H1 (cell line): Measurements from ENCODE around the gene CYP1B1. TPM values are rescaled to one million over a fixed set of nuclear protein-coding genes. Genes with fewer than 3 reads are reported as not detected.

Source experiments
- ATF2 ChIP-seq: IDR thresholded peaks from 2 replicates; pipeline ENCODE4 v1.6.1; 2012; ENCODE audit warnings: low read length, inconsistent platforms
- EZH2 ChIP-seq: fragments of 200-600 bp; sonication (generic); IDR thresholded peaks from 2 replicates; pipeline ENCODE4 v1.7.1; 2012; ENCODE audit warnings: low read depth, mild to moderate bottlenecking, moderate library complexity, low read length, inconsistent platforms; ENCODE audit not compliant: severe bottlenecking
- HDAC6 ChIP-seq: IDR thresholded peaks from one replicate; pipeline ENCODE4 v1.7.1; 2012; ENCODE audit warnings: low read depth, mild to moderate bottlenecking, inconsistent platforms, low read length, moderate library complexity
- polyA plus RNA-seq, 7 experiments: library from polyadenylated mRNA; depleted of rRNA in 3 of 7; stranded (reverse) in 5 of 7; unstranded in 2 of 7; fragments of >200 nt in 5 of 7; fragments of 200-250 nt in 2 of 7; gene quantifications; 1 replicate in 5 of 7; 2 replicates in 1 of 7; 4 replicates in 1 of 7; pipeline versions ENCODE4 v1.2.1 to v1.2.3, GENCODE V29; 2011 to 2013; ENCODE audit warnings: missing spikeins in 2 of 7, mixed read lengths in 2 of 7
- total RNA-seq: library from RNA; stranded (reverse); fragmentation: NEBNext Ultra II Directional; extraction: Animal tissue kit (Norgen Biotek cat#: 25700); gene quantifications from 2 replicates; pipeline ENCODE4 v1.2.1, GENCODE V29; 2021
- TF ChIP-seq, protein P1 (sequence below): IDR thresholded peaks from 2 replicates; pipeline ENCODE4 v1.6.1; 2011; ENCODE audit warnings: low read depth, mild to moderate bottlenecking, low read length; ENCODE audit not compliant: insufficient read depth

Gene CYP1B1
- total and polyA plus RNA-seq, 2 of the 8 experiments (the other 6 are each of a cell fraction or from before 2014, with no cell fraction given): 1.3 to 5.7 TPM

DNA sequence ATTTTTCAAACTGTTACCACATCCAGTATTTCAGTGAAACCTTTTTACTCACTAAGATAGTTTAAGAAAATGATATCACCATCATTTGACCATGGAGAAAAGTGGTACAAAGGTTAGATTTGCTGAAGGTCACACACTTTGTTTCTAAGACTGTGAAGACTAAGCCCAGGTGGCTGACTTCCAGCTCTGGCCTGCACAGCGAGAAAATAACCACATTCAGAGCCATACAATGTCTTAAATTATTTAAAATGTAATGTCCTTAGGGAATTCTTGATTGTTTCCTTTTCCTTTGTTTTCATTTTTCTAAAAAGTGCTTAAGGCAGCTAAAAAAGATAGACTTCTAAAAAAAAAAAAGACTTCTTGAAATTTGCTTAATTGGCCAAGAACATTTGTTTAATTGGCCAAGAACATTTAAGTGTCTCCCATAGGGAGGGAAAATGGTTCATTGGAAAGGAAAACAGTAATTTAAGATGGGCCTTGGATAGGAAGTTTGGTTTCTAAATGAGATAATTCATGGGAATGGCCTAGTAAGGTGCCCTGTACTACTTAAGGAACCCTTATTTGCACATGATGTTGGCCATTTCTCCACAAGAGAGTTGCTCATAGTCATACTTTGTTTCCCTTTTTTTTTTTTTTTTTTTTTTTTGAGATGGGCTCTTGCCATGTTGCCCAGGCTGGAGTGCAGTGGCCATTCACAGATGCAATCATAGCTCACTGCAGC is 45.2 kb downstream of the CYP1B1 start (continued):
- TF ChIP-seq ATF2: no peak
- TF ChIP-seq EZH2: no peak
- TF ChIP-seq, protein P1, sequence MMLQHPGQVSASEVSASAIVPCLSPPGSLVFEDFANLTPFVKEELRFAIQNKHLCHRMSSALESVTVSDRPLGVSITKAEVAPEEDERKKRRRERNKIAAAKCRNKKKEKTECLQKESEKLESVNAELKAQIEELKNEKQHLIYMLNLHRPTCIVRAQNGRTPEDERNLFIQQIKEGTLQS: no peak
- TF ChIP-seq HDAC6: no peak
